Fibroblast of mammary gland (primary cell): ENCODE measurements around the gene TAS1R1.

Source experiments
- DNase-seq: peaks from one replicate; pipeline ENCODE4 v3.0.0-alpha.2; 2010; ENCODE audit warnings: low read depth
- H3K4me3 ChIP-seq: 2 replicates; pipeline ENCODE4 v1.5.1; 2011; ENCODE audit warnings: low read depth, mild to moderate bottlenecking, low read length, moderate library complexity; ENCODE audit not compliant: control insufficient read depth
- TF ChIP-seq, protein P1 (sequence below): conservative IDR thresholded peaks from 2 replicates; pipeline ENCODE4 v1.5.1; 2011; ENCODE audit warnings: low read depth, low read length, inconsistent platforms; ENCODE audit not compliant: control insufficient read depth, insufficient read depth

TAS1R1 gene

DNA sequence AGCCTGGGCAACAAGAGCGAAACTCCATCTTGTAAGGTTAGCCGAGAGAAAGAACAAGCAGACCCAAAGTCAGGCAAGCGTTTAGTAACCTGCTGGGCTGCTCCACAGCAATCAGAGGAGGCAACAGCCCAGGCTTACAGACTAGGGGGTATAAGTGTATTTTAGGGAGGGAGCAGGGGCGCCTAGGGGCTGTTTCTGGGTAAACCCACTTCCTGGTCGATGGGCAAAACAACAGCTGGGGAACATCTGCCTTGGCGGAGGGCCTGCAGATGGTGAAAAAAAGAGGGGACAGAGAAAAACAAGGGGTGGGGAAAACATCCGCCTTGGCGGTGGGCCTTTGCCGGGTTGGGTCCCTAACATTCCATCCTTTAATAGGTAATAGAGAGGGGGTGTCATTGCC lies 5.2 kb downstream of the TAS1R1 start:
- TF ChIP-seq, protein P1, sequence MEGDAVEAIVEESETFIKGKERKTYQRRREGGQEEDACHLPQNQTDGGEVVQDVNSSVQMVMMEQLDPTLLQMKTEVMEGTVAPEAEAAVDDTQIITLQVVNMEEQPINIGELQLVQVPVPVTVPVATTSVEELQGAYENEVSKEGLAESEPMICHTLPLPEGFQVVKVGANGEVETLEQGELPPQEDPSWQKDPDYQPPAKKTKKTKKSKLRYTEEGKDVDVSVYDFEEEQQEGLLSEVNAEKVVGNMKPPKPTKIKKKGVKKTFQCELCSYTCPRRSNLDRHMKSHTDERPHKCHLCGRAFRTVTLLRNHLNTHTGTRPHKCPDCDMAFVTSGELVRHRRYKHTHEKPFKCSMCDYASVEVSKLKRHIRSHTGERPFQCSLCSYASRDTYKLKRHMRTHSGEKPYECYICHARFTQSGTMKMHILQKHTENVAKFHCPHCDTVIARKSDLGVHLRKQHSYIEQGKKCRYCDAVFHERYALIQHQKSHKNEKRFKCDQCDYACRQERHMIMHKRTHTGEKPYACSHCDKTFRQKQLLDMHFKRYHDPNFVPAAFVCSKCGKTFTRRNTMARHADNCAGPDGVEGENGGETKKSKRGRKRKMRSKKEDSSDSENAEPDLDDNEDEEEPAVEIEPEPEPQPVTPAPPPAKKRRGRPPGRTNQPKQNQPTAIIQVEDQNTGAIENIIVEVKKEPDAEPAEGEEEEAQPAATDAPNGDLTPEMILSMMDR: no peak
- DNase-seq: no peak

DNA sequence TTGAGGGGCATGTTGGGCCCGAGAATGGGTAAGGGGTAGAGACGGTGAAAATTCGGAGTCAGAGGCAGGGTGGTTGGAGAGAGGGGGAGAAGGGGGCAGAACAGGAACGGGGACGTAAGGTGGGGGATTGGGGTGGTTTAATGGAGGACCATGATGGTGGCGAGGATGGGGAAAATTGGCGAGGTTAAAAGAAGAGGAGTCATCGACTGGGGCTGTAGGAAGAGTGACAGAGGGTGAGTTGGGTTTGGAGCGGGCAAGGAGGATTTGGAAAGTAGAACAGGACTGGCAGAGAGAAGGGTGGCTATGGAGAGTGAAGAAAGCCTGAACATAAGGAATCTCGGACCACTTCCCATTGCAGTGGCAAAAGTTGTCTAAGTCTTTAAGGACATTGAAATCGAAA lies 13.9 kb downstream of the TAS1R1 start:
- TF ChIP-seq, protein P1: no peak
- no peak for DNase-seq
- H3K4me3 ChIP-seq: no peak overlapping the region

More for the DNA sequence above, 5.2 kb downstream of the TAS1R1 start:
- H3K4me3 ChIP-seq: no peak overlapping the region

DNA sequence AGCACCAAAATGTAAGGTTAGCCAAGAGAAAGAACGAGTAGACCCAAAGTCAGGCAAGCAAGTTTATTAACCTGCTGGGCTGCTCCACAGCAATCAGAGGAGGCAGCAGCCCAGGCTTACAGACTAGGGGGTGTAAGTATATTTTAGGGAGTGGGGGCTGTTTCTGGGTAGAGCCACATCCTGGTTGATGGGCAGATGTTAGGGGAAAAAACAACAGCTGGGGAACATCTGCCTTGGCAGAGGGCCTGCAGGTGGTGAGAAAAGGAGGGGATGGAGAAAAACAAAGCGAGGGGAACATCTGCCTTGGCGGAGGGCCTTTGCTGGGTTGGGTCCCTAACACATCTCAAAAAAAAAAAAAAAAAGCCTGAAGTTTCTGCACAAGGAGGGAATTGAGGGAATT lies 15.0 kb downstream of the TAS1R1 start:
- no peak for DNase-seq
- TF ChIP-seq, protein P1: no peak
- no peak overlapping the region for H3K4me3 ChIP-seq

GRCh38 chr1:6570987-6571386 lies 15.9 kb downstream of the TAS1R1 start:
- no peak for DNase-seq
- TF ChIP-seq, protein P1: no peak
- H3K4me3 ChIP-seq: no peak overlapping the region

GRCh38 chr1:6572653-6573383 lies 17.7 kb downstream of the TAS1R1 start:
- DNase-seq: no peak
- H3K4me3 ChIP-seq: no peak overlapping the region
- TF ChIP-seq, protein P1: no peak

DNA sequence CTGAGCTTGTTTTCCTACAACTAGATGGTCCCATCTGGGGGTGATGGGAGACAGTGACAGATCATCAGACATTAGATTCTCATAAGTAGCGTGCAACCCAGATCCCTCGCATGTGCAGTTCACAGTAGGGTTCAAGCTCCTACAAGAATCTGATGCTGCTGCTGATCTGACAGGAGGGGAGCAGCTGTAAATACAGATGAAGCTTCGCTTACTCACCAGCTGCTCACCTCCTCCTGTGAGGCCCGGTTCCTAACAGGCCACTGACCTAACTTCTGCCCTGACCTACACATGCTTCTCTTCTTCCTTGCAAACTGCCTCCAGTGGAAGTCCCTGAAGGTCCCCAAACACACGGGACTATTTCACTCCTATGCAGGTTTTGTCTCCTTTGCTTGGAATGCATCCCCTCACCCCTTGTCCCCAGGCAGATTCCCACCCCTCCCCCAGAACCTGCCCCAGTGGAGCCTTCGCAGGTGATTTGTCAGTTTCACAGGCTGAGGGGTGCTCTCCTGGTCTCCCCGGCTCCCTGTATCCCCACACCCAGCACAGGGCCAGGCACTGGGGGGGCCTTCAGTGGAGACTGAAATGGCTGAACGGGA lies 19.0 kb downstream of the TAS1R1 start:
- no peak overlapping the region for H3K4me3 ChIP-seq
- TF ChIP-seq, protein P1: no peak
- DNase-seq: no peak
